ENCODE data around the gene IQUB.
A peak's percentile ranks its signal among the peaks of the same experiment; 100 is the strongest.

The IQUB gene

GRCh38 chr7:123498601-123499000, 35.8 kb downstream of the IQUB start:
- no peak overlapping the region for H3K27ac ChIP-seq

GRCh38 chr7:123498031-123498430, 36.4 kb downstream of the IQUB start:
- TF ChIP-seq, protein P1, sequence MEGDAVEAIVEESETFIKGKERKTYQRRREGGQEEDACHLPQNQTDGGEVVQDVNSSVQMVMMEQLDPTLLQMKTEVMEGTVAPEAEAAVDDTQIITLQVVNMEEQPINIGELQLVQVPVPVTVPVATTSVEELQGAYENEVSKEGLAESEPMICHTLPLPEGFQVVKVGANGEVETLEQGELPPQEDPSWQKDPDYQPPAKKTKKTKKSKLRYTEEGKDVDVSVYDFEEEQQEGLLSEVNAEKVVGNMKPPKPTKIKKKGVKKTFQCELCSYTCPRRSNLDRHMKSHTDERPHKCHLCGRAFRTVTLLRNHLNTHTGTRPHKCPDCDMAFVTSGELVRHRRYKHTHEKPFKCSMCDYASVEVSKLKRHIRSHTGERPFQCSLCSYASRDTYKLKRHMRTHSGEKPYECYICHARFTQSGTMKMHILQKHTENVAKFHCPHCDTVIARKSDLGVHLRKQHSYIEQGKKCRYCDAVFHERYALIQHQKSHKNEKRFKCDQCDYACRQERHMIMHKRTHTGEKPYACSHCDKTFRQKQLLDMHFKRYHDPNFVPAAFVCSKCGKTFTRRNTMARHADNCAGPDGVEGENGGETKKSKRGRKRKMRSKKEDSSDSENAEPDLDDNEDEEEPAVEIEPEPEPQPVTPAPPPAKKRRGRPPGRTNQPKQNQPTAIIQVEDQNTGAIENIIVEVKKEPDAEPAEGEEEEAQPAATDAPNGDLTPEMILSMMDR (IDR thresholded peaks at IDR 0.05), result no peak
- no peak for TF ChIP-seq ZFX (IDR thresholded peaks at IDR 0.05; ENCODE audit: borderline replicate concordance)
- H3K27ac ChIP-seq, result no peak overlapping the region

More at GRCh38 chr7:123498601-123499000, 35.8 kb downstream of the IQUB start:
- TF ChIP-seq, protein P1 (IDR thresholded peaks at IDR 0.05), result no peak
- TF ChIP-seq ZFX (IDR thresholded peaks at IDR 0.05; ENCODE audit: borderline replicate concordance), result no peak

- H3K27ac ChIP-seq, result no peak overlapping the region
- TF ChIP-seq ZFX (IDR thresholded peaks at IDR 0.05; ENCODE audit: borderline replicate concordance), result no peak
- TF ChIP-seq, protein P1 (IDR thresholded peaks at IDR 0.05), result peak; percentile 97
These were observed 40.1 kb downstream of the IQUB start for GRCh38 chr7:123494193-123494796.

DNA sequence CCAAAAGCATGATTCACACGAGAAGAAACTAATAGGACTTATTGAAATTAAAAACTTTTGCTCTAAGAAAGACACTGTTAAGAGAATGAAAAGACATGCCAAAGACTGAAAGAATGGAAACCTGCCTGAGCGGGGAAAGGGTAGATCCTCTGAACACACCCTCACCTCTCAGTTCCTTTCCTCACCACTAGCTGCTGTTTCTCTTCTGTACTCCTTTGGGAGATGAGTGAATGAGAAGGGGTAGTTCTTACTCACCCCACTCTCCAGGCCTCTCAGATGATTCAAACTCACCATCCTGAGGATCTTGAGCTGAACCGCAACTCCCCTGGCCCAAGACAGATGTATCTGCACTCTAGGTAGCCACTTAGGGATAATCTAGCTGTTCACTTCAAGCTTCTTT, 41.9 kb downstream of the IQUB start:
- H3K27ac ChIP-seq, result no peak overlapping the region
- TF ChIP-seq, protein P1 (IDR thresholded peaks at IDR 0.05), result no peak
- no peak for TF ChIP-seq ZFX (IDR thresholded peaks at IDR 0.05; ENCODE audit: borderline replicate concordance)

DNA sequence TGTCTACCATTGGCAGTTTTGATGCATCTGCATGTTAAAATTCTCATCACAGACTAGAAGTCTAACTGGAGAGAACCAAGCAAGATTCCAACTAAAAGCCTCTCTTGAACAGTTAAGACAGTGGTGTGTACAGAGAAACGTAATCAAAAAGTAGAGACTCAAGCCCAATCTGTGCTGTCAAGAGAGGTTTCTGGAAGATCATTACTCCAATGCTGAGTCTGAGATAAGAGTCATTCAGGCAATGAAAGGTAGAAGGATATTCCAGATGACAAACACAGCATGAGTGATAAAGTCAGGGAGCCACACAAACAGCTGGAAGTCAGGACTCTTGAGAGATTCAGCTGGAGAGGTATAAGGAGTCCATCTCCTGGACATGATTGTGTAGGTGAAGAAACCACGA, 48.7 kb downstream of the IQUB start:
- no peak for TF ChIP-seq ZFX (IDR thresholded peaks at IDR 0.05; ENCODE audit: borderline replicate concordance)
- TF ChIP-seq, protein P1 (IDR thresholded peaks at IDR 0.05), result no peak

GRCh38 chr7:123485187-123485586, 49.2 kb downstream of the IQUB start:
- TF ChIP-seq, protein P1 (IDR thresholded peaks at IDR 0.05), result no peak
- no peak for TF ChIP-seq ZFX (IDR thresholded peaks at IDR 0.05; ENCODE audit: borderline replicate concordance)

More for the DNA sequence above, 48.7 kb downstream of the IQUB start:
- no peak overlapping the region for H3K27ac ChIP-seq

DNA sequence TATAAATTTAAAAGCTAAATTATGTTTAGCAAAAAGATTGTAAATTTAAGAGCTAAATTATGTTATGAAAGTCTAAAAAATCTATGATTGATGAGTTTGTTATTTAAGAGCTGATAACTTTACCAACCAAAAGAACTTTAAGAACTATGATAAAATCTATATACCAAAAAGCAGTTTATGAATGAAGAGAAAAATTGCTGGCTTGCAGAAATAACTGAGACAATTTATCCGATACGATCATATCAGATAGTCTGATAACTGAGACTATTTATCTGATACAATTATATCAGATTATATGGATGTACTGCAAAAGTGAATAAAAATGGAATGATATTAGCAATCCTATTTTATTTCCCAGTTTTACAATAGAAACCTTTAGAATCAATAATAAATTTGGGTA, 50.2 kb downstream of the IQUB start:
- no peak overlapping the region for H3K27ac ChIP-seq
- TF ChIP-seq, protein P1 (IDR thresholded peaks at IDR 0.05), result no peak
- TF ChIP-seq ZFX (IDR thresholded peaks at IDR 0.05; ENCODE audit: borderline replicate concordance), result no peak

More at GRCh38 chr7:123485187-123485586, 49.2 kb downstream of the IQUB start:
- no peak overlapping the region for H3K27ac ChIP-seq

All from 22Rv1 (cell line).